HEK293T (cell line): Measurements from ENCODE around the gene DUSP8.

Experiments
- BHLHE40 ChIP-seq: fragments of 450-650 bp; IDR thresholded peaks from 2 replicates; pipeline ENCODE4 v1.6.1; 2016; ENCODE audit warnings: mild to moderate bottlenecking, moderate library complexity, borderline replicate concordance
- FOXA1 ChIP-seq: fragments of 450-650 bp; IDR thresholded peaks from 2 replicates; pipeline ENCODE4 v1.6.1; 2016; ENCODE audit warnings: mild to moderate bottlenecking
- HDGF ChIP-seq: fragments of 450-650 bp; IDR thresholded peaks from 2 replicates; pipeline ENCODE4 v1.6.1; 2017; ENCODE audit warnings: antibody characterized with exemption, borderline replicate concordance

DNA sequence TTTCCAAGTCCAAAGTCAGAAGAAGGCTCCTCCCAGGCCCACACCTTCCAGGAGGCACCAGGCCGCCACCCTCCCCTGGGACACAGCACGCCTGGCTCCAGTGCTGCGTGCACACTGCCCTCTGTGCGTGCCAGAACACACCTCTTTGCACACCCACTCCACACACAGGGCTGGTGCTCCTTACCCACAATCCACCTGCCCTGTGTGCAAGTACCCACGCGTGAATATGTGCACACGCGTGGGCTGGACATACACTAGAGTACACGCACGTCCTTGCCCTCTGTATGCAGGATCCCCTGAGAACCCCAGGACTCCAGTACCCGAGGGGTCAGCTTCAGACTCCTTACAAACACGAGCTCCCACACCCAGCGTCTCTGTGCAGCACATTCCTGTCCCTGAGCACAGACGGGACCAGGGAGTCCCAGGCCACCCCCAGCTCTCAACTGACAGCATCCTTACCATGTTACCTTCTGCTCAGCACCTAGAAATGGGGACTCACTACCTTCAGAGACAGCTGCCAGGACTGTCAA, 2.8 kb downstream of the DUSP8 start:
- TF ChIP-seq BHLHE40, result no peak
- TF ChIP-seq FOXA1, result no peak
- TF ChIP-seq HDGF, result no peak
